Astrocyte (in vitro differentiated cells and primary cell): ENCODE data around the gene PTPRN2. TPM values are rescaled to one million over a fixed set of nuclear protein-coding genes. Genes with fewer than 3 reads are reported as not detected.

Experiments
- DNase-seq: peaks from one replicate; pipeline ENCODE4 v3.0.0-alpha.2; 2010; ENCODE audit warnings: low read depth
- FAIRE-seq: peaks from 2 replicates; lab custom pipeline; 2011; peaks lifted over from hg19 to GRCh38; lab: Jason Lieb, UNC
- H2AFZ ChIP-seq: 2 replicates; pipeline ENCODE4 v1.6.0; 2012; ENCODE audit warnings: low read depth, low read length, inconsistent platforms
- H3K27ac ChIP-seq: 2 replicates; pipeline ENCODE4 v1.5.1; 2011; ENCODE audit warnings: low read depth, low read length, inconsistent platforms
- H3K27me3 ChIP-seq: 2 replicates; pipeline ENCODE4 v1.6.0; 2011; ENCODE audit warnings: low read length, inconsistent platforms; ENCODE audit not compliant: insufficient read depth
- H3K36me3 ChIP-seq: 2 replicates; pipeline ENCODE4 v1.5.1; 2011; ENCODE audit warnings: low read length, inconsistent platforms; ENCODE audit not compliant: insufficient read depth
- H3K4me1 ChIP-seq: 2 replicates; pipeline ENCODE4 v1.5.1; 2011; ENCODE audit warnings: low read length, inconsistent platforms; ENCODE audit not compliant: insufficient read depth
- H3K4me2 ChIP-seq: 2 replicates; pipeline ENCODE4 v1.6.0; 2012; ENCODE audit warnings: low read length, inconsistent platforms
- H3K4me3 ChIP-seq: 2 replicates; pipeline ENCODE4 v1.5.1; 2011; ENCODE audit warnings: low read depth, mild to moderate bottlenecking, low read length, inconsistent platforms; ENCODE audit not compliant: insufficient read depth
- H3K79me2 ChIP-seq: 2 replicates; pipeline ENCODE4 v1.6.0; 2012; ENCODE audit warnings: mild to moderate bottlenecking, low read length, inconsistent platforms; ENCODE audit not compliant: insufficient read depth
- H3K9ac ChIP-seq: 2 replicates; pipeline ENCODE4 v1.6.0; 2012; ENCODE audit warnings: mild to moderate bottlenecking, low read length, inconsistent platforms
- H3K9me3 ChIP-seq: 2 replicates; pipeline ENCODE4 v1.5.1; 2012; ENCODE audit warnings: low read depth, mild to moderate bottlenecking, low read length, inconsistent platforms; ENCODE audit not compliant: insufficient read depth
- H4K20me1 ChIP-seq: 2 replicates; pipeline ENCODE4 v1.6.0; 2012; ENCODE audit warnings: low read length, inconsistent platforms; ENCODE audit not compliant: insufficient read depth
- H3K27ac Mint-ChIP-seq: one replicate; pipeline ENCODE4 v1.8.0; 2021; ENCODE audit warnings: mild to moderate bottlenecking, mixed read lengths; ENCODE audit not compliant: unreplicated experiment
- H3K27me3 Mint-ChIP-seq: one replicate; pipeline ENCODE4 v1.8.0; 2021; ENCODE audit warnings: low read depth, mixed read lengths; ENCODE audit not compliant: unreplicated experiment
- H3K36me3 Mint-ChIP-seq: one replicate; pipeline ENCODE4 v1.8.0; 2021; ENCODE audit warnings: low read depth, mixed read lengths; ENCODE audit not compliant: unreplicated experiment
- H3K4me1 Mint-ChIP-seq: one replicate; pipeline ENCODE4 v1.8.0; 2021; ENCODE audit warnings: low read depth, mixed read lengths; ENCODE audit not compliant: unreplicated experiment
- H3K4me3 Mint-ChIP-seq: one replicate; pipeline ENCODE4 v1.8.0; 2021; ENCODE audit warnings: mild to moderate bottlenecking, moderate library complexity, mixed read lengths; ENCODE audit not compliant: unreplicated experiment
- H3K9me3 Mint-ChIP-seq: one replicate; pipeline ENCODE4 v1.8.0; 2021; ENCODE audit warnings: mild to moderate bottlenecking, mixed read lengths; ENCODE audit not compliant: unreplicated experiment
- EZH2 ChIP-seq: IDR thresholded peaks from 2 replicates; pipeline ENCODE4 v1.6.1; 2012; ENCODE audit warnings: mild to moderate bottlenecking, low read length, inconsistent platforms; ENCODE audit not compliant: insufficient read depth
- total RNA-seq: library from RNA; stranded (reverse); gene quantifications from 2 replicates; pipeline ENCODE4 v1.2.1, GENCODE V29; 2021
- TF ChIP-seq, protein P1 (sequence below): IDR thresholded peaks from 2 replicates; pipeline ENCODE4 v1.5.1; 2011; ENCODE audit warnings: low read depth, mild to moderate bottlenecking, inconsistent platforms, low read length, moderate library complexity; ENCODE audit not compliant: insufficient read depth

The PTPRN2 gene
- total RNA-seq, 1 donor from 2014 or later: 0.09 TPM

DNA sequence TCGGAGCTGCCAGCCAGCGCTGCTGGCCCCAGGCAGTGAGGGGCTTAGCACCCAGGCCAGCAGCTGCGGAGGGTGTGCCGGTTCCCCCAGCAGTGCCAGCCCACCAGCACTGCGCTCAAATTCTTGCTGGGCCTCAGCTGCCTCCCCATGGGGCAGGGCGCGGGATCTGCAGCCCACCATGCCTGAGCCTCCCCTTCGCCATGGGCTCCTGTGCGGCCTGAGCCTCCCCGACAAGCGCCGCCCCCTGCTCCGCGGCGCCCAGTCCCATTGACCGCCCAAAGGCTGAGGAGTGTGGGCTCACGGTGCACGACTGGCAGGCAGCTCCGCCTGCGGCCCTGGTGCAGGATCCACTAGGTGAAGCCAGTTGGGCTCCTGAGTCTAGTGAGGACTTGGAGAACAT lies 525.0 kb downstream of the PTPRN2 start:
- Histone ChIP-seq H3K9me3 (peaks cover 15% of the 10 kb centered on the region), H3K9ac (no peak overlapping the region), H4K20me1 (no peaks in the 10 kb centered on the region), H3K36me3 (no peaks in the 10 kb centered on the region), H3K27ac (no peak overlapping the region), H3K27me3 (no peaks in the 10 kb centered on the region), H2AFZ (no peak overlapping the region), H3K4me3 (no peak overlapping the region), H3K4me1 (no peaks in the 10 kb centered on the region), H3K79me2 (no peaks in the 10 kb centered on the region), H3K4me2 (no peak overlapping the region)
- Mint-ChIP-seq H3K9me3 (peaks cover 20% of the 10 kb centered on the region), H3K27ac (no peak overlapping the region), H3K4me1 (no peaks in the 10 kb centered on the region), H3K4me3 (no peak overlapping the region), H3K27me3 (no peaks in the 10 kb centered on the region), H3K36me3 (no peaks in the 10 kb centered on the region)
- DNase-seq: no peak
- TF ChIP-seq EZH2: no peak
- TF ChIP-seq, protein P1, sequence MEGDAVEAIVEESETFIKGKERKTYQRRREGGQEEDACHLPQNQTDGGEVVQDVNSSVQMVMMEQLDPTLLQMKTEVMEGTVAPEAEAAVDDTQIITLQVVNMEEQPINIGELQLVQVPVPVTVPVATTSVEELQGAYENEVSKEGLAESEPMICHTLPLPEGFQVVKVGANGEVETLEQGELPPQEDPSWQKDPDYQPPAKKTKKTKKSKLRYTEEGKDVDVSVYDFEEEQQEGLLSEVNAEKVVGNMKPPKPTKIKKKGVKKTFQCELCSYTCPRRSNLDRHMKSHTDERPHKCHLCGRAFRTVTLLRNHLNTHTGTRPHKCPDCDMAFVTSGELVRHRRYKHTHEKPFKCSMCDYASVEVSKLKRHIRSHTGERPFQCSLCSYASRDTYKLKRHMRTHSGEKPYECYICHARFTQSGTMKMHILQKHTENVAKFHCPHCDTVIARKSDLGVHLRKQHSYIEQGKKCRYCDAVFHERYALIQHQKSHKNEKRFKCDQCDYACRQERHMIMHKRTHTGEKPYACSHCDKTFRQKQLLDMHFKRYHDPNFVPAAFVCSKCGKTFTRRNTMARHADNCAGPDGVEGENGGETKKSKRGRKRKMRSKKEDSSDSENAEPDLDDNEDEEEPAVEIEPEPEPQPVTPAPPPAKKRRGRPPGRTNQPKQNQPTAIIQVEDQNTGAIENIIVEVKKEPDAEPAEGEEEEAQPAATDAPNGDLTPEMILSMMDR: no peak
- FAIRE-seq: no peak

DNA sequence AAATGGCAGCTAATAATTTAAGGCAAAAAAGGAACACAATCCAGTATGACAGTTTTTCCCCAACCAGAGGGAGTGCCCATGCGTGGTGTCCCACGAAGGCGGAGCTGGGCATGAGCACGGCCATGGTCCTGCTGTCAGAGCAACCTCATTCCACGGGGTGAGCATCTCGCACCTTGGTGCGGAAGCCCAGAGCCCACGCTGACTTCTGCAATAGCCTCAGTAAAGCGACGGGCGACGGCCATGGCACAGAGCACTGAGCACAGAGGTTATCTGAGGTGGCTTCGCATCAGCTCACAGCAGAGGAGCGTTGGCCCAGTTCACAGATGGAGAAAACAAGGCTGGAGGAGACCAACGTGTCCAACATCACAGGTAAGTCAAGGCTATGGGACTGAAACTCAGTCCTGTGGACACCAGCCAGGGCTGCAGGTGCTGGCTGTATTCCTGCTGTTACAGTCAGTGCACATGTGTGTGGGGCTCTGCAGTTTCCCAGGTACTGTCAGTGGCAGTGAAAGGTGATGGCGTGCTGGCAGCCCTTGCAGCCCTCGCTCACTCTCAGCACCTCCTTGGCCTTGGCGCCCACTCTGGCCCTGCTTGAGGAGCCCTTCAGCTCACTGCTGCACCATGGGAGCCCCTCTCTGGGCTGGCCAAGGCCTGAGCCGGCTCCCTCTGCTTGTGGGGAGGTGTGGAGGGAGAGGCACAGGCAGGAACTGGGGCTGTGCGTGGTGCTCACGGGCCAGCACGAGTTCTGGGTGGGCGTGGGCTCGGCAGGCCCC lies 525.6 kb downstream of the PTPRN2 start:
- no peak overlapping the region for H3K27ac ChIP-seq
- no peak overlapping the region for H3K9ac ChIP-seq
- no peak overlapping the region for H2AFZ ChIP-seq
- Mint-ChIP-seq H3K36me3 (no peaks in the 10 kb centered on the region), H3K4me3 (no peak overlapping the region), H3K27me3 (no peaks in the 10 kb centered on the region), H3K9me3 (peaks cover 18% of the 10 kb centered on the region), H3K27ac (no peak overlapping the region), H3K4me1 (no peaks in the 10 kb centered on the region)
- DNase-seq (no peak), FAIRE-seq (no peak)
- H3K4me2 ChIP-seq: no peak overlapping the region
- H4K20me1 ChIP-seq: no peaks in the 10 kb centered on the region
- no peaks in the 10 kb centered on the region for H3K79me2 ChIP-seq
- no peaks in the 10 kb centered on the region for H3K4me1 ChIP-seq
- H3K4me3 ChIP-seq: no peak overlapping the region
- no peaks in the 10 kb centered on the region for H3K27me3 ChIP-seq
- no peaks in the 10 kb centered on the region for H3K36me3 ChIP-seq
- H3K9me3 ChIP-seq: peaks cover 20% of the 10 kb centered on the region
- no peak for TF ChIP-seq EZH2
- TF ChIP-seq, protein P1: no peak

DNA sequence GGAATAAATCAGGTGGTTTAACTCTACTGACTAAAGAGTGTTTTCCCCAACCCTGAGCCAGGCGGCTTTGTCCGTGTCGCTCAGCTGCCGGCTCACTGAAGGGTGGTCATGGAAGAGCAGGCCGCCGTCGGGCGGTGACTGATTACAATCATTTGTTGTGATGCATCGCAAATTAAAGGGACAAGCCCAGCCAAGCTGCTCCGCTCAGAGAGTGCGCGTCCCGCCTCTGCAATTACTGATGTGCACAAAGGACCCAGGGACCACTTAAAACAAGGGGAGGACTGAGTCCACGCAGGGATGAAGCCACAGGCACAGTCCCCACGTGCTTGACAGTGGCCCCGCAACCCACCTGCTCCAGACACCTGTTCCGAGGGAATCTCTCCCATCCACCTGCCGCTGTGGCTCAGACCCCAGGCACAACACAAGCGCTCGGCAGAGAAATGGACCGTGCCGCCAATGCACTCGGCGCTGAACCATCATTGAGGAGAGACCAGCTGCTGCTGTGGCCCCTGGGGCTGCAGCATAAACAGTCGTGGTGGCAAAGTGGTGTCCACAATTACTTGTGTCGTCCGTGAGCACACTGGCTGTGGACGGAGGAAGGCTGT lies 526.5 kb downstream of the PTPRN2 start:
- H3K4me3 ChIP-seq: no peak overlapping the region
- peaks cover 21% of the 10 kb centered on the region for H3K9me3 ChIP-seq
- no peaks in the 10 kb centered on the region for H3K36me3 ChIP-seq
- Mint-ChIP-seq H3K36me3 (no peaks in the 10 kb centered on the region), H3K9me3 (peaks cover 16% of the 10 kb centered on the region), H3K27me3 (no peaks in the 10 kb centered on the region), H3K4me1 (no peaks in the 10 kb centered on the region), H3K27ac (no peak overlapping the region), H3K4me3 (no peak overlapping the region)
- TF ChIP-seq, protein P1: no peak
- TF ChIP-seq EZH2: no peak
- no peaks in the 10 kb centered on the region for H4K20me1 ChIP-seq
- H3K4me1 ChIP-seq: no peaks in the 10 kb centered on the region
- H3K4me2 ChIP-seq: no peak overlapping the region
- no peak overlapping the region for H3K27ac ChIP-seq
- no peak for FAIRE-seq
- no peak for DNase-seq
- no peaks in the 10 kb centered on the region for H3K79me2 ChIP-seq
- H2AFZ ChIP-seq: no peak overlapping the region
- no peaks in the 10 kb centered on the region for H3K27me3 ChIP-seq
- H3K9ac ChIP-seq: no peak overlapping the region
